MM.1S (cell line): ENCODE data around the gene KCND3.

ENCODE experiments used
- CTCF ChIP-seq: fragments of 300-600 bp; sonication (generic); IDR thresholded peaks from 2 replicates; pipeline ENCODE4 v1.5.1; 2016; ENCODE audit warnings: antibody characterized with exemption, low read length, mixed read lengths
- EZH2 ChIP-seq: fragments of 300-600 bp; sonication (generic); optimal IDR thresholded peaks from 2 replicates; pipeline ENCODE3; 2017; ENCODE audit warnings: low read depth, mild to moderate bottlenecking, antibody characterized with exemption, low read length, mixed read lengths
- EZH2phosphoT487 ChIP-seq: fragments of 300-600 bp; sonication (generic); IDR thresholded peaks from 2 replicates; pipeline ENCODE4 v1.6.1; 2018; ENCODE audit warnings: antibody characterized with exemption, low read length

DNA sequence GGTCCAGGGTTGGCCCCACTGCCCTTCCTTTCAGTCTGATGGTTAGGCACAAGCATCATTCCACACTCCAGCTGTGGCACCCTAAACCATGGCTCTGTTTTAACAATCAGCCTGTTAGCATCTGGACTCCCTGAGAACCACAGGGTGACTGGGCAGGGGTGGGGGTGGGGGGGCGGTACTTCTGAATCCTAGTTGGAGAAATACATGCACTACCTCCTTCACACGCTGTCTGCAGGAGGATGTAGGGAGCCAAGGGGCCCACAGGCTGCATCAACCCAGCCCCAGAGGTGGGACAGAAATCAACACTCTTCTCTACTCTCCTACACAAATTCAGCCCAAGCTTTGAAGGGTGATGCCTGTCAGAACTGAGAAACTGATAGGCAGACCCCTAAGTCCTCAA lies 209.9 kb downstream of the KCND3 start:
- TF ChIP-seq CTCF, result no peak
- no peak for TF ChIP-seq EZH2
- no peak for TF ChIP-seq EZH2phosphoT487
